ENCODE measurements around the gene OR5I1. TPM values are rescaled to one million over a fixed set of nuclear protein-coding genes. Genes with fewer than 3 reads are reported as not detected.

Gene OR5I1
- total and polyA plus RNA-seq, 2 donors (not counting 1 experiment from before 2014, with no cell fraction given): not detected

Other genes with a start within 250 kb of the OR5I1 start
- not detected in 2 replicates for gene OR5D13, start 163.0 kb downstream of the OR5I1 start, total RNA-seq
- gene OR5D13, start 163.0 kb downstream of the OR5I1 start, polyA plus RNA-seq: not detected in 2 replicates
- gene OR5D14, start 140.8 kb downstream of the OR5I1 start, total RNA-seq: not detected in 2 replicates
- gene OR5D14, start 140.8 kb downstream of the OR5I1 start, polyA plus RNA-seq: not detected in 2 replicates
- gene OR5L1, start 125.0 kb downstream of the OR5I1 start, total RNA-seq: not detected in 2 replicates
- not detected in 2 replicates for gene OR5L1, start 125.0 kb downstream of the OR5I1 start, polyA plus RNA-seq
- not detected in 2 replicates for gene OR5D18, start 116.8 kb downstream of the OR5I1 start, total RNA-seq
- gene OR5D18, start 116.8 kb downstream of the OR5I1 start, polyA plus RNA-seq: not detected in 2 replicates
- not detected in 2 replicates for gene OR5L2, start 109.2 kb downstream of the OR5I1 start, total RNA-seq
- gene OR5L2, start 109.2 kb downstream of the OR5I1 start, polyA plus RNA-seq: not detected in 2 replicates
- gene OR5D16, start 97.6 kb downstream of the OR5I1 start, total RNA-seq: not detected in 2 replicates
- not detected in 2 replicates for gene OR5D16, start 97.6 kb downstream of the OR5I1 start, polyA plus RNA-seq
- gene TRIM51, start 53.1 kb downstream of the OR5I1 start, total RNA-seq: not detected in 2 replicates
- not detected in 2 replicates for gene TRIM51, start 53.1 kb downstream of the OR5I1 start, polyA plus RNA-seq
- not detected in 2 replicates for gene OR5W2, start 21.8 kb downstream of the OR5I1 start, total RNA-seq
- gene OR5W2, start 21.8 kb downstream of the OR5I1 start, polyA plus RNA-seq: not detected in 2 replicates
- not detected in 2 replicates for gene OR10AG1, start 33.5 kb upstream of the OR5I1 start, total RNA-seq
- gene OR10AG1, start 33.5 kb upstream of the OR5I1 start, polyA plus RNA-seq: not detected in 2 replicates
- not detected in 2 replicates for gene OR5F1, start 58.2 kb upstream of the OR5I1 start, total RNA-seq
- gene OR5F1, start 58.2 kb upstream of the OR5I1 start, polyA plus RNA-seq: not detected in 2 replicates
- not detected in 2 replicates for gene OR5AS1, start 91.3 kb upstream of the OR5I1 start, total RNA-seq
- not detected in 2 replicates for gene OR5AS1, start 91.3 kb upstream of the OR5I1 start, polyA plus RNA-seq
- gene OR8I2, start 156.9 kb upstream of the OR5I1 start, total RNA-seq: under 0.01 TPM in 1 of 2 replicates, not detected in the other
- not detected in 2 replicates for gene OR8I2, start 156.9 kb upstream of the OR5I1 start, polyA plus RNA-seq
- gene OR8H2, start 167.3 kb upstream of the OR5I1 start, total RNA-seq: not detected in 2 replicates
- not detected in 2 replicates for gene OR8H2, start 167.3 kb upstream of the OR5I1 start, polyA plus RNA-seq
- gene OR8H3, start 186.0 kb upstream of the OR5I1 start, total RNA-seq: not detected in 2 replicates
- not detected in 2 replicates for gene OR8H3, start 186.0 kb upstream of the OR5I1 start, polyA plus RNA-seq
- not detected in 2 replicates for gene OR8J3, start 203.8 kb upstream of the OR5I1 start, total RNA-seq
- gene OR8J3, start 203.8 kb upstream of the OR5I1 start, polyA plus RNA-seq: not detected in 2 replicates
- gene OR8K5, start 223.9 kb upstream of the OR5I1 start, total RNA-seq: not detected in 2 replicates
- gene OR8K5, start 223.9 kb upstream of the OR5I1 start, polyA plus RNA-seq: not detected in 2 replicates
- gene OR5J2, start 240.2 kb upstream of the OR5I1 start, total RNA-seq: not detected in 2 replicates
- not detected in 2 replicates for gene OR5J2, start 240.2 kb upstream of the OR5I1 start, polyA plus RNA-seq

Measured in fibroblast of lung (primary cell).